Measurements from ENCODE around the gene SCG5.

Gene SCG5

GRCh38 chr15:32733281-32733680, 91.8 kb downstream of the SCG5 start:
- no peak for TF ChIP-seq CTCF (IDR thresholded peaks at IDR 0.05; ENCODE audit: low read depth, low read length)
- no peak for DNase-seq (ENCODE audit: extremely low read depth, low read depth)

- no peak for DNase-seq (ENCODE audit: extremely low read depth, low read depth)
Observed at GRCh38 chr15:32735989-32736700, 94.6 kb downstream of the SCG5 start.

GRCh38 chr15:32736701-32737061, 95.2 kb downstream of the SCG5 start:
- DNase-seq (ENCODE audit: extremely low read depth, low read depth) = no peak
- TF ChIP-seq CTCF (IDR thresholded peaks at IDR 0.05; ENCODE audit: low read depth, low read length) = no peak

More at GRCh38 chr15:32735989-32736700, 94.6 kb downstream of the SCG5 start:
- TF ChIP-seq CTCF (IDR thresholded peaks at IDR 0.05; ENCODE audit: low read depth, low read length) = no peak

- DNase-seq (ENCODE audit: extremely low read depth, low read depth) = no peak
- TF ChIP-seq CTCF (IDR thresholded peaks at IDR 0.05; ENCODE audit: low read depth, low read length) = no peak
Observed at GRCh38 chr15:32737304-32737703, 95.8 kb downstream of the SCG5 start.

GRCh38 chr15:32738666-32739065, 97.2 kb downstream of the SCG5 start:
- no peak for TF ChIP-seq CTCF (IDR thresholded peaks at IDR 0.05; ENCODE audit: low read depth, low read length)
- no peak for DNase-seq (ENCODE audit: extremely low read depth, low read depth)

GRCh38 chr15:32739522-32740063, 98.1 kb downstream of the SCG5 start:
- no peak for DNase-seq (ENCODE audit: extremely low read depth, low read depth)
- no peak for TF ChIP-seq CTCF (IDR thresholded peaks at IDR 0.05; ENCODE audit: low read depth, low read length)

GRCh38 chr15:32743411-32744140, 102.1 kb downstream of the SCG5 start:
- DNase-seq (ENCODE audit: extremely low read depth, low read depth) = no peak
- TF ChIP-seq CTCF (IDR thresholded peaks at IDR 0.05; ENCODE audit: low read depth, low read length) = no peak
